Activated T-cell treated with anti-CD3 and anti-CD28 coated beads, Interleukin-2, amount 50 U/mL, for 1 hour (primary cell): ENCODE results near the gene COL15A1.

Experiments used
- DNase-seq: peaks from one replicate; pipeline ENCODE4 v3.0.0-alpha.2; 2020

The COL15A1 gene

GRCh38 chr9:98950262-98950661 is 6.6 kb downstream of the COL15A1 start:
- DNase-seq: no peak

- DNase-seq: no peak
These were observed 8.3 kb downstream of the COL15A1 start for GRCh38 chr9:98951967-98952366.

- DNase-seq: no peak
These were observed 10.0 kb downstream of the COL15A1 start for GRCh38 chr9:98953581-98954243.

- no peak for DNase-seq
These were observed 10.5 kb downstream of the COL15A1 start for GRCh38 chr9:98954244-98954610.

- DNase-seq: no peak
These were observed 11.6 kb downstream of the COL15A1 start for GRCh38 chr9:98955259-98955658.

GRCh38 chr9:98957826-98958225 is 14.1 kb downstream of the COL15A1 start:
- DNase-seq: no peak

GRCh38 chr9:98958271-98958984 is 14.7 kb downstream of the COL15A1 start:
- no peak for DNase-seq

- DNase-seq: no peak
These were observed 16.7 kb downstream of the COL15A1 start for GRCh38 chr9:98960409-98960808.

- no peak for DNase-seq
These were observed 17.9 kb downstream of the COL15A1 start for GRCh38 chr9:98961513-98962180.

GRCh38 chr9:98962181-98962560 is 18.5 kb downstream of the COL15A1 start:
- no peak for DNase-seq

- DNase-seq: no peak
These were observed 19.2 kb downstream of the COL15A1 start for GRCh38 chr9:98962861-98963260.

GRCh38 chr9:98964201-98964600 is 20.5 kb downstream of the COL15A1 start:
- no peak for DNase-seq

- DNase-seq: no peak
These were observed 21.2 kb downstream of the COL15A1 start for GRCh38 chr9:98964911-98965336.

GRCh38 chr9:98966676-98967075 is 23.0 kb downstream of the COL15A1 start:
- DNase-seq: no peak

- no peak for DNase-seq
These were observed 23.6 kb downstream of the COL15A1 start for GRCh38 chr9:98967257-98967656.

- DNase-seq: no peak
These were observed 24.0 kb downstream of the COL15A1 start for GRCh38 chr9:98967680-98968079.

- DNase-seq: no peak
These were observed 25.1 kb downstream of the COL15A1 start for GRCh38 chr9:98968601-98969337.

- DNase-seq: no peak
These were observed 26.9 kb downstream of the COL15A1 start for GRCh38 chr9:98970532-98971041.

GRCh38 chr9:98971168-98971914 is 27.6 kb downstream of the COL15A1 start:
- no peak for DNase-seq

GRCh38 chr9:98971915-98972223 is 28.2 kb downstream of the COL15A1 start:
- DNase-seq: no peak

- DNase-seq: no peak
These were observed 29.0 kb downstream of the COL15A1 start for GRCh38 chr9:98972716-98973115.

- no peak for DNase-seq
These were observed 29.5 kb downstream of the COL15A1 start for GRCh38 chr9:98973171-98973570.

- DNase-seq: no peak
These were observed 29.9 kb downstream of the COL15A1 start for GRCh38 chr9:98973576-98973975.
